ENCODE results near the gene KLHL29.

KLHL29 gene

GRCh38 chr2:23621616-23622015 is 236.6 kb downstream of the KLHL29 start:
- no peak for DNase-seq

- DNase-seq = no peak
Observed at GRCh38 chr2:23622466-23622865, 237.5 kb downstream of the KLHL29 start.

- DNase-seq = no peak
Observed at GRCh38 chr2:23622966-23623675, 238.1 kb downstream of the KLHL29 start.

GRCh38 chr2:23624378-23624777 is 239.4 kb downstream of the KLHL29 start:
- DNase-seq = no peak

- no peak for DNase-seq
Observed at GRCh38 chr2:23624915-23625314, 239.9 kb downstream of the KLHL29 start.

- no peak for DNase-seq
Observed at GRCh38 chr2:23625726-23626125, 240.7 kb downstream of the KLHL29 start.

- no peak for DNase-seq
Observed at GRCh38 chr2:23626701-23627230, 241.8 kb downstream of the KLHL29 start.

- DNase-seq = no peak
Observed at GRCh38 chr2:23627236-23628009, 242.4 kb downstream of the KLHL29 start.

- no peak for DNase-seq
Observed at GRCh38 chr2:23628926-23629771, 244.2 kb downstream of the KLHL29 start.

GRCh38 chr2:23629772-23630480 is 244.9 kb downstream of the KLHL29 start:
- no peak for DNase-seq

GRCh38 chr2:23630961-23631360 is 246.0 kb downstream of the KLHL29 start:
- DNase-seq = no peak

GRCh38 chr2:23631389-23631788 is 246.4 kb downstream of the KLHL29 start:
- DNase-seq = no peak

- no peak for DNase-seq
Observed at GRCh38 chr2:23632386-23632785, 247.4 kb downstream of the KLHL29 start.

- no peak for DNase-seq
Observed at GRCh38 chr2:23632831-23633395, 247.9 kb downstream of the KLHL29 start.

GRCh38 chr2:23633966-23634365 is 249.0 kb downstream of the KLHL29 start:
- DNase-seq = no peak

- DNase-seq = no peak
Observed at GRCh38 chr2:23635442-23636340, 250.7 kb downstream of the KLHL29 start.

GRCh38 chr2:23636426-23636825 is 251.4 kb downstream of the KLHL29 start:
- DNase-seq = peak; percentile 37

GRCh38 chr2:23637011-23637778 is 252.2 kb downstream of the KLHL29 start:
- peak; percentile 71 for DNase-seq

GRCh38 chr2:23639406-23639982 is 254.5 kb downstream of the KLHL29 start:
- no peak for DNase-seq

- no peak for DNase-seq
Observed at GRCh38 chr2:23640711-23641110, 255.7 kb downstream of the KLHL29 start.

Data from EL (cell line).